Right ventricle myocardium superior (tissue), 1 donor: Measurements from ENCODE around the gene OR2T6. TPM values are rescaled to one million over a fixed set of nuclear protein-coding genes. Genes with fewer than 3 reads are reported as not detected.
"Not testable (repeated sequence)": the region's sequence is repeated elsewhere in the genome, so short reads cannot be mapped to it uniquely, and the experiment has no call there.

Source experiments
- ATAC-seq: fragments of 200-7000 bp; cut with Tn5 transposase; one replicate; pipeline ENCODE4 v1.9.1; 2020; ENCODE audit warnings: mild to moderate bottlenecking; ENCODE audit not compliant: poor library complexity
- DNase-seq: peaks from one replicate; pipeline ENCODE4 v3.0.0-alpha.2; 2020
- intact Hi-C: fragments of 100-400 bp; cut with DNase I; formaldehyde crosslinking; loops from one replicate; pipeline ENCODE4 v1.11.2; 2022
- long read RNA-seq: library from polyadenylated mRNA; unstranded; transcript quantifications from one replicate; pipeline ENCODE4 v2.0.0, GENCODE V29; 2021
- total RNA-seq: library from RNA; stranded (reverse); fragmentation: NEBNext Ultra II Directional; extraction: Animal tissue kit (Norgen Biotek cat#: 25700); gene quantifications from one replicate; pipeline ENCODE4 v1.2.1, GENCODE V29; 2021
- donor health status: DM: no; HTN: yes; CAD: no; lungs with severe emphysema.

OR2T6 gene
- not detected for total RNA-seq
- long read RNA-seq: 0 reads

- no peak for ATAC-seq
- DNase-seq: no peak
- intact Hi-C loops: no loop called here
Observed at GRCh38 chr1:248375446-248375845, at the start of gene OR2T6. Gene OR2T6, plus strand, starts transcription at chr1:248375746. Its CDS starts 11,863 bp downstream, at chr1:248387609.

DNA sequence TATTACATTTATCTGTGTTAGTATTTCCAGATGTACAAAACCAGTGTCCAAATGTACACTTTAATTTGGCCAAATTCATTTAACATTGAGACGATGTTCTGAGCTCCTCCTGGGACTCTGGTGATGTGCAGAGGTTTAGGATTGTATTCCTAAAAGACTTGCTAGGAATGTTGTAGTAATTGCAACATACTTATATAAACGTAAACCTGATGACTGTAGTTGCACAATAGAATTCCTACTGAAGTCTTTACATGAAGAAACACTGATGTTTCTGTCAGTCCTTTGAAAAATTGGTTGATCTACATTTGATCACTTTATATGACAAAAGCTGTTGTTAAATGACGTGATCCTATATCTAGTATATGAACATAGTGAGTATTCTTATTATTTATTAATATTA is 32.1 kb upstream of the OR2T6 start:
- intact Hi-C loops: no loop called here
- DNase-seq (no peak), ATAC-seq (no peak)

DNA sequence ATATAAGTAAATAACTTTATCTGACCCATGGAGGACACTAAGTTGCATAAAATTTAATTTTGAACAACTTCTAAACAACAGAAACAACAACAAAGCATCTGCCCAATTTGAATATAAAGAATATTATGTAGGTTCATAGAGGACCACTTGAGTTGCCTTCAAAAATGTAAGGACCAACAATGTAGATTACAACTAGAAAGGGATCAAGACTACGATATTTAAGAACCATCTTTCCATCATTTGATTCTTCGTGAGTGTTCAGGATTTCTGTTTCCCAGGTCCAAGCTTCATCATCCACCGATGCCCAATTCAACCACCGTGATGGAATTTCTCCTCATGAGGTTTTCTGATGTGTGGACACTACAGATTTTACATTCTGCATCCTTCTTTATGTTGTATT is 27.1 kb upstream of the OR2T6 start, which contains the start of gene OR14C36:
Gene OR14C36 (plus strand): TSS at position 301 of the 400 bp plus-strand sequence. CDS start 0 bp downstream, at position 301.
- DNase-seq (no peak), ATAC-seq (no peak)
- intact Hi-C loops: no loop called here

DNA sequence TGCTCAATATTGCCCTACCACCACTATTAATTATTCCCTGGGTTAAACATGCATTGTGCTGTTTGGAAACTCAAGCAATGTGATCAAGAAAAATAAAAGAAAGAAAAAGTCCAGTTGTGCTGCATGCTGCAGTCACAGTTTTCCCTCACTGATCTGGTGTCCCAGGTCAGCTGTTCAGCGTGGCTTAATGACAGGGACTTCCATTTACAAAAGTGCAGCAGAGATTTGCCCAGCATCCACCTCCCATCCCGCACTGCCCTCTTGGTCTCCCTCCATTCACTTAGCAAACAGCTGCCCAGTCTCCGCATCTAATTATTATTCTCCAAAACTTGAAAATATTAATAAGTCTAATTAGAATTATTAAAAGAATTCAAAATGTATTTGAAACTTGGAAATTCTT is 16.1 kb upstream of the OR2T6 start:
- ATAC-seq: no peak
- intact Hi-C loops: no loop called here
- DNase-seq: no peak

- ATAC-seq (no peak), DNase-seq (no peak)
- intact Hi-C loops: no loop called here
Observed at GRCh38 chr1:248361121-248361715, 14.3 kb upstream of the OR2T6 start, which contains the start of gene OR2T4. Gene OR2T4, plus strand, starts transcription at chr1:248361665. Its CDS starts 0 bp downstream, at chr1:248361665.

DNA sequence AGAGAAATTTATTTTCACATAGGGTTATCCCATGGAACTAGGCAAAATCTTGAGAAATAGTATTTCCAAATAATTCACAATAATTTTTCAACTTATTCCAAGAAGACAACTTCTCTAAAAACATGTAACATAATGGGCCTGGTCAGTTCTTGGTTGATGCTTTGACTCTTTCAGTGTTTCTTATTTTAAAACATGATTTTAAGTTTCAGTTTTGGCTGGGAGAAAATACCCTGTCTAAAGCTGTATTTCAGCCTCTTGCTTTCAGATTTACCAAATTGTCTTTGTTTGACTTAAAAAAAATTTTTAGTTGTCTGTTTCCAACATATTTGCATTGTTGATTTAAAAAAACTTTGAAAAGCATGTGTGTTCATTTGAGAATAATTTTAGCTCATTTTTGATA is 8.9 kb upstream of the OR2T6 start:
- DNase-seq (no peak), ATAC-seq (no peak)
- intact Hi-C loops: no loop called here

DNA sequence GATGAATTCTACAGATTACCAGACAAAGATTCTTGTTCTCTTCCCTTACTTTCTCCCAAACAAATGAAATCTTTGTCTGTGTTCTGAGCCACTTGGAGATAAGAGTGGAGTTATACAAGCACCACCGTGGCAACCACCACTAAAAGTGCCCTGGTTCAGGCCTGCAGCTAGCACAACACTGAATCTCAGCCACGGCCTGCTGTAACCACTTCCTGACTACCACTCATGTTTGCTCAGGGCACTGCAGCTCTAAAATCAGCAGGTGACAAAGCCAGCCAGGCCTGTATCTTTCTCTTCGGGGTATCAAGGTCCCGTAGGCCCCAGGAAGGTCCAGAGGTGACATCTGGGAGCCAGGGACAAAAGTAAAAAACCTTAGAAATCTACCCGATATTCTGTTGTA is 3.2 kb upstream of the OR2T6 start:
- no peak for ATAC-seq
- no peak for DNase-seq
- intact Hi-C loops: no loop called here

DNA sequence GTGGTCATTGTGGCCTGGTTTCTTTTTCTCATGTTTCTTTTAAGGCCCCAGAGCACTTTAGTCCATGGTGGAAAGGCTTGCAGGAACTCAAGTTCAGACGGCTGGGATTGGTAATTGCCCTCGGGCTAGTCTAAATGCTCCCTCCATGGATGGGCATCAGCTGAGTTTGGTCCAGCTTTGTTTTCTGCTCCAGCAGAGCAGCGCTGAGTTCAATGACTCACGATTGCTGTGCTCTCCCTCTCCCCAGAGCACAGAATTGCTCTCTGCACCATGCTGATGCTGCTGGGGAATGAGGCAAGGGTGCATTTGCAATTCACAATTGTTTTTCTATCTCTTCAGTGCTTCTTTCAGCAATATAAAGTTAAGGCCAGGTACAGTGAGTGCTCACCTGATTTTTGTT is 1.8 kb upstream of the OR2T6 start:
- DNase-seq (no peak), ATAC-seq (no peak)
- intact Hi-C loops: no loop called here

DNA sequence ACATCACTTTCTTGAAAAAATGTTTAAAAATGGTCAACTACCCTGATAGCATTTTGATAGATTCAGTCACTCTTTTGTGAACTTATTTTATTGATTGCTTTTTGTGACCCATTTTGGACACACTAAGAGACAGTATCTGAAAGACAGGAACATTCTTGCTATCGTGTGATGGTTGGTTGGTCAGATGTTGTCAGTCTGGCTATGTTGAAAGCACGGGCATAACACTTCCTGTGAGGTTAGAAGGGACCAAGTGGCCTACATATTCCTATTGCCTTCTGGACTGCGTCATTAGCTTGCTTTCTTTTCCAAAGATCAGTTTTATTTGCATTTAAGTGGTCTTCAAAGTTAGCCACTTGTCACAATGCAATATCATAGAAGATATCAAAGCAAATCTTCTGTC is 1.4 kb downstream of the OR2T6 start:
- no peak for DNase-seq
- ATAC-seq: no peak
- intact Hi-C loops: no loop called here

- intact Hi-C loops: no loop called here
Observed at GRCh38 chr1:248380854-248381253, 5.3 kb downstream of the OR2T6 start.

DNA sequence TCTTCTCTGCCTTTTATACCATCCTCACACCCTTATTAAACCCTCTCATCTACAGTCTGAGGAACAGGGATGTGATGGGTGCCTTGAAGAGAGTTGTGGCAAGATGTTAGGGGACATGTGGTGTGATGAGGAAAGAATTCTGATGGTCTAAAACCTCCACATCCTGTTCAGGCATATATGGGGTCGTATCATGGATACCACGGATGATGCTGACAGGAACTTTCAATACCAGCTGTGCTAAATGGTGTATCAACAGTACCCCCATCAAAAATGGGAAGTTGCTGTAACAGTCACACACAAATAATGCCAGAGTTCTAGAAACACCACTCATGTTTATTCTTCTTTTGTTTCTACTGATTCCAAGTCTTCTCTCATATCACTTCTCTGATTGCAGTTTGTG is 12.9 kb downstream of the OR2T6 start:
- DNase-seq: no peak
- ATAC-seq: no peak
- intact Hi-C loops: no loop called here

More at GRCh38 chr1:248380854-248381253, 5.3 kb downstream of the OR2T6 start:
- DNase-seq (no peak), ATAC-seq (no peak)

GRCh38 chr1:248393050-248393449 is 17.5 kb downstream of the OR2T6 start:
- intact Hi-C loops: no loop called here
- ATAC-seq: no peak

GRCh38 chr1:248402748-248403147 is 27.2 kb downstream of the OR2T6 start, which contains the start of gene OR2T1:
Gene OR2T1, plus strand, starts transcription at chr1:248403048. Its CDS starts 3,100 bp downstream, at chr1:248406148.
- intact Hi-C loops: no loop called here
- DNase-seq (no peak), ATAC-seq (no peak)

More at GRCh38 chr1:248393050-248393449, 17.5 kb downstream of the OR2T6 start:
- DNase-seq: no peak

GRCh38 chr1:248404024-248404423 is 28.5 kb downstream of the OR2T6 start:
- ATAC-seq (no peak), DNase-seq (no peak)
- intact Hi-C loops: no loop called here

DNA sequence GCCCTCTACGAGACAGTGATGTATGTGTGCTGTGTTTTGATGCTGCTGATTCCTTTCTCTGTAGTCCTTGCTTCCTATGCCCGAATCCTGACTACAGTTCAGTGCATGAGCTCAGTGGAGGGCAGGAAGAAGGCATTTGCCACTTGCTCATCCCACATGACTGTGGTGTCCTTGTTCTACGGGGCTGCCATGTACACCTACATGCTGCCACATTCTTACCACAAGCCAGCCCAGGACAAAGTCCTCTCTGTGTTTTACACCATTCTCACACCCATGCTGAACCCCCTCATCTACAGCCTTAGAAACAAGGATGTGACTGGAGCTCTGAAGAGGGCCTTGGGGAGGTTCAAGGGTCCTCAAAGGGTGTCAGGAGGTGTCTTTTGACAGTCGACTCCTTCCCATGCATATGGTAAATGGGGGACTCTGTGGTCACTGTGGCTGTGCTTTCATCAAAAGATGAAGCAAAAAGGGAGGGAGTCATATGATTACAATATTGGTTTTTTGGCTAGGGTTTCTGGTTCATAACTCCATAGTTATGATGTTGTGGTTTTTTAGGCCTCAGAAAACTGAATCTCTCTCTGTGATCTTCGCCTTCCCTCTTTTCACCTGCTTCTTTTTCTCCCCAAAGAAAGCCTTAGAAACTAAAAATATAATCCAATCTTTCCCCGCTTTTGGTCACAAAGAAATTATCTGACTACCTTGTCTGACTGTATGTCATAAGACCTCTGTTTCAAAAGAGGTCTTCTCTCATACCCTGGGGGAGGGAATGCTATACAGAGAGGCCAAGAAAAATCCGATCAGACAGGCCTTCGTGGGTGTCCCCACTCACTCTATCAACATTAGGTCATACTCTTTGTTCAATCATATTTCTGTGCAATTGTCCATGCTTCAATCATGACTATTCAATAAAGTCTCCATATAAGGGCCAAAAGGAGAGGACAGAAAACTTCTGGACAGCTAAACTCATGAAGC is 31.5 kb downstream of the OR2T6 start:
- no peak for DNase-seq
- ATAC-seq: no peak
- intact Hi-C loops: no loop called here

DNA sequence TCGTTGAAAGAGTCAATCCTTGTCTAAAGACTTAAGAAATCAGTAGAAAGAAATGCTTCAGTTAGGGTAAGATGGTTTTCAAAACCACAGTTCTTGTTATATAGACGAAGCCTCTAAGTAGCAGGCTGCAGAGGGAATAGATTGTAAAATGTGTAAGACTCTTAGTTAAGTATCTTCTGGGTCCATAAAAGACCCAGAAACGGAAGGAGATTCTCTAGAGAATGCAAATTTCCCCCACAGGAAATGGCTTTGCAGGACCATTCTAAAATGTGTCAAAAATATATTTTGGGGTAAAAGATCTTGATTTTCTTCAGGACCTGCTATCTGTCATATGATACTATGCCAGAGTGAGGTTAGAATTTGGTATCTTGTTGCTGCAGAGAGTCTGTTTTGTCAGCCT is 40.7 kb downstream of the OR2T6 start:
- ATAC-seq (no peak), DNase-seq (no peak)

GRCh38 chr1:248417854-248418253 is 42.3 kb downstream of the OR2T6 start:
- intact Hi-C loops: no loop called here
- ATAC-seq: no peak
- DNase-seq: no peak

More for the DNA sequence above, 40.7 kb downstream of the OR2T6 start:
- intact Hi-C loops: no loop called here

- ATAC-seq (no peak), DNase-seq (no peak)
- intact Hi-C loops: no loop called here
Observed at GRCh38 chr1:248421384-248421783, 45.8 kb downstream of the OR2T6 start.

DNA sequence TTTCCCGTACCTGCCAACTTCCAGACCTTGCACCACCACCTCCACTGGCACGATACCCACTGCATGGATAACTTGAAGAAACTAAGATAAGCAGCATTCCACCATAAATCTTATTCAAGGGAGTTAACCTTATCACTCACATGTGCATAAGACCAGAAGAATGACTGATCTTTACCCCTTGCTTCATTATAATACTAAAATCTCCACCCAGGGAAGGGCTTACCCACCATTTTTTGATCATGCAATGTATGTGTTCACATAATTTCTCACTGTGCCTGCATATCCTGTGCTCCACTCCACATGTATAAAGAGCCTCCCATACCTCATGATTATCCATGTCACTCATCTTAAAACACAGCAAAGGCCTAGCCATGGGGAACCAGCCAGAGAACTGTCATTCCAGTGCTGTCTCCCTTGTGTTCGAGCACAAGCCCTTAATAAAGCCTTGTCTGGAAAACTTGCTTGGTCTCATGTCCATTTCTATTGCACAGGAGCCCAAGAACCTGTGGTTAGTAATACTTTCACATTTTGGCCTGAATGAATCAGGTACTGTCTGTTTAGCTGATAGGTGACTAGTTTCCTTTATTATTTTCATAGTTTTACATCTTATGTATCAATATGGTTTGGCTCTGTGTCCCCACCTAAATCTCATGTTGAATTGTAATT is 52.1 kb downstream of the OR2T6 start:
- ATAC-seq, DNase-seq, intact Hi-C loops: not testable (repeated sequence)
